ENCODE data around the gene PARD6G. TPM values are rescaled to one million over a fixed set of nuclear protein-coding genes. Genes with fewer than 3 reads are reported as not detected.

PARD6G gene
- total and polyA plus RNA-seq, 2 of the 13 experiments (the other 11 are each of a cell fraction or from before 2014, with no cell fraction given), result 3.6 to 7.4 TPM

DNA sequence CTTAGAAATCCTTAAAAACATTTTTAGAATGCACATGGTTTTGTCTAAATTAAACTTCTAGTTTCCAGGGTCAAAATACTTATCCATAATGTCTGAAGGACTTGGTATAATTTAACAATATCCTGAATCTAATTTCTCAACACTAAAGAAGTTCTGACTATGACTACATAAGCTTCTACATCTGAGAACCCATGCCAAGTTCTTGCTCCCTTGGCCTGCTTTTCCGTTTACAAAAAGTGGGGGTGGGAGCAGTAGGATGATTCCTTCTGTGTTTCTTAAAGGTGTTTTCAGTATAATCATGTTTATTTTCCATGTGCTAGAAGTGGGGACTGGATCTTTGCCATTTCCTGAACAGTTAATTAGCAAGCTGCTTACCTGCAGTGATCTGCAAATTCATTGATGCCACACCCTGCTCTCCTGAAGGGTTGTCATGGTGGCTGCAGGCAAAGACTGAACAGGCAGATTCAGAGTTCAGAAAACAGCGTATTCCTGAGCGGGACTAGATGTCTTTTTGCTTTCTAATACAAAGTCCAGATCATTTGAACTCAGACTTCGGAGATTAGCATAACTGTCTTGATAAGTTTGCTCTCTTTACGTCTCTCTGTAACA, 102.0 kb downstream of the PARD6G start (continued):
- TF ChIP-seq, protein P1, sequence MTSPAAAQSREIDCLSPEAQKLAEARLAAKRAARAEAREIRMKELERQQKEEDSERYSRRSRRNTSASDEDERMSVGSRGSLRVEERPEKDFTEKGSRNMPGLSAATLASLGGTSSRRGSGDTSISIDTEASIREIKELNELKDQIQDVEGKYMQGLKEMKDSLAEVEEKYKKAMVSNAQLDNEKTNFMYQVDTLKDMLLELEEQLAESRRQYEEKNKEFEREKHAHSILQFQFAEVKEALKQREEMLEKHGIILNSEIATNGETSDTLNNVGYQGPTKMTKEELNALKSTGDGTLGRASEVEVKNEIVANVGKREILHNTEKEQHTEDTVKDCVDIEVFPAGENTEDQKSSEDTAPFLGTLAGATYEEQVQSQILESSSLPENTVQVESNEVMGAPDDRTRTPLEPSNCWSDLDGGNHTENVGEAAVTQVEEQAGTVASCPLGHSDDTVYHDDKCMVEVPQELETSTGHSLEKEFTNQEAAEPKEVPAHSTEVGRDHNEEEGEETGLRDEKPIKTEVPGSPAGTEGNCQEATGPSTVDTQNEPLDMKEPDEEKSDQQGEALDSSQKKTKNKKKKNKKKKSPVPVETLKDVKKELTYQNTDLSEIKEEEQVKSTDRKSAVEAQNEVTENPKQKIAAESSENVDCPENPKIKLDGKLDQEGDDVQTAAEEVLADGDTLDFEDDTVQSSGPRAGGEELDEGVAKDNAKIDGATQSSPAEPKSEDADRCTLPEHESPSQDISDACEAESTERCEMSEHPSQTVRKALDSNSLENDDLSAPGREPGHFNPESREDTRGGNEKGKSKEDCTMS (CRISPR knock-in tag; conservative IDR thresholded peaks at IDR 0.05), result no peak

DNA sequence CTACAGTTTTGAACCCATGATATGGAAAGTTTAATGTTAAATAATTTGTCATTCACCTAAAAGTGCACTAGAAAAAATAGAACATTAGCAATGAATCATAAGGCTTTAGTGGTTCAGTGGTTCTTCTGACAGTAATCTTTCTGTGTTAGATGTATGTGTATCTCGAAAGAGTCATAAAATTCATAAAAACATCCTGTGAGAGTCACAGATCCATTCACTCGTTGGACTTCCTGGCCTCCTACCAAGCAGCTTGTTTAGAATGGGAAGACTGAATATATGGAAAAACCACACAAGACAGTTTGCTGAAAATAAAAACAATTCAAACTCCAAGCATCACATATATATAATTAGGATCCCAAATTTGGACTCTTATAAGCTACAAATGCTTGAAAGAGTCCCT, 103.4 kb downstream of the PARD6G start:
- 95% methylated on average over 2 of the region's 2 CpGs for WGBS (ENCODE audit: low lambda C conversion rate)
- in situ Hi-C loops (cut with HindIII; ENCODE audit: extremely low pct_ligation_motif_present, low pct_unique_long_range_greater_than_20kb) (no loop called here), intact Hi-C loops (cut with micrococcal nuclease; ENCODE audit: unreplicated experiment) (no loop called here)
- Histone ChIP-seq H3K9me3 (ENCODE audit: low read length) (no peaks in the 10 kb centered on the region), H3K4me2 (ENCODE audit: low read depth, low read length) (no peak overlapping the region), H3K4me1 (ENCODE audit: insufficient read depth, low read length) (peaks cover 28% of the 10 kb centered on the region), H3K9ac (ENCODE audit: insufficient read depth, low read depth, low read length) (no peak overlapping the region), H2AFZ (ENCODE audit: low read length) (no peak overlapping the region), H3K27me3 (ENCODE audit: control insufficient read depth in 1 of 2, insufficient read depth in 2 of 2, low read length in 2 of 2) (no peaks in the 10 kb centered on the region), H3K79me2 (ENCODE audit: insufficient read depth, low read length) (no peaks in the 10 kb centered on the region), H3K36me3 (replicated peaks in 1 of 2; ENCODE audit: control insufficient read depth in 1 of 2, insufficient read depth in 2 of 2, low read length in 2 of 2) (peaks cover 0 to 14% of the 10 kb centered on the region in 2 experiments; a peak in 2 of 5 replicates), H3K27ac (ENCODE audit: extremely low read length, insufficient read depth, low read length) (no peak overlapping the region), H4K20me1 (ENCODE audit: insufficient read depth, low read length) (peaks cover under 1% of the 10 kb centered on the region; the same call in 1 of the 2 replicates), H3K4me3 (replicated peaks in 1 of 3; ENCODE audit: insufficient read depth in 1 of 3, low read depth in 2 of 3, low read length in 3 of 3) (no peak overlapping the region)
- ChIA-PET POLR2A (no interaction called here), CTCF (ENCODE audit: low intra/inter-chr PET ratio, low total read pairs) (no interaction called here)
- BruUV-seq (replicated peaks), result no TSS peak
- no peak for ATAC-seq
- no peak for DNase-seq (ENCODE audit: low spot score)
- TF ChIP-seq ZNF891 (CRISPR knock-in tag; IDR thresholded peaks at IDR 0.05) (no peak), NR2F6 (IDR thresholded peaks at IDR 0.05) (no peak), NR2F6 (CRISPR knock-in tag; IDR thresholded peaks at IDR 0.05) (no peak), ZNF558 (CRISPR knock-in tag; IDR thresholded peaks at IDR 0.05; ENCODE audit: borderline replicate concordance) (no peak), ZNF224 (CRISPR knock-in tag; IDR thresholded peaks at IDR 0.05) (no peak), AKAP8 (CRISPR knock-in tag; IDR thresholded peaks at IDR 0.05) (no peak), ZNF549 (CRISPR knock-in tag; IDR thresholded peaks at IDR 0.05) (no peak), ZNF292 (CRISPR knock-in tag; IDR thresholded peaks at IDR 0.05; ENCODE audit: borderline replicate concordance, low read depth) (no peak), GPN1 (CRISPR knock-in tag; IDR thresholded peaks at IDR 0.05; ENCODE audit: borderline replicate concordance) (no peak)
- TF ChIP-seq, protein P2, sequence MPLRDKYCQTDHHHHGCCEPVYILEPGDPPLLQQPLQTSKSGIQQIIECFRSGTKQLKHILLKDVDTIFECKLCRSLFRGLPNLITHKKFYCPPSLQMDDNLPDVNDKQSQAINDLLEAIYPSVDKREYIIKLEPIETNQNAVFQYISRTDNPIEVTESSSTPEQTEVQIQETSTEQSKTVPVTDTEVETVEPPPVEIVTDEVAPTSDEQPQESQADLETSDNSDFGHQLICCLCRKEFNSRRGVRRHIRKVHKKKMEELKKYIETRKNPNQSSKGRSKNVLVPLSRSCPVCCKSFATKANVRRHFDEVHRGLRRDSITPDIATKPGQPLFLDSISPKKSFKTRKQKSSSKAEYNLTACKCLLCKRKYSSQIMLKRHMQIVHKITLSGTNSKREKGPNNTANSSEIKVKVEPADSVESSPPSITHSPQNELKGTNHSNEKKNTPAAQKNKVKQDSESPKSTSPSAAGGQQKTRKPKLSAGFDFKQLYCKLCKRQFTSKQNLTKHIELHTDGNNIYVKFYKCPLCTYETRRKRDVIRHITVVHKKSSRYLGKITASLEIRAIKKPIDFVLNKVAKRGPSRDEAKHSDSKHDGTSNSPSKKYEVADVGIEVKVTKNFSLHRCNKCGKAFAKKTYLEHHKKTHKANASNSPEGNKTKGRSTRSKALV (CRISPR knock-in tag; IDR thresholded peaks at IDR 0.05), result no peak
- TF ChIP-seq, protein P3, sequence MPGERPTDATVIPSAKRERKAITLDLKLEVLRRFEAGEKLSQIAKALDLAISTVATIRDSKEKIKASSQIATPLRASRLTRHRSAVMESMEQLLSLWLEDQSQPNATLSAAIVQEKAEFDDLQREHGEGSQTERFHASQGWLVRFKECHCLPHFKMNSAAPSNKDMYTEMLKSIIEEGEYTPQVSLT (CRISPR knock-in tag; IDR thresholded peaks at IDR 0.05; ENCODE audit: borderline replicate concordance, low read depth), result no peak
- TF ChIP-seq, protein P4, sequence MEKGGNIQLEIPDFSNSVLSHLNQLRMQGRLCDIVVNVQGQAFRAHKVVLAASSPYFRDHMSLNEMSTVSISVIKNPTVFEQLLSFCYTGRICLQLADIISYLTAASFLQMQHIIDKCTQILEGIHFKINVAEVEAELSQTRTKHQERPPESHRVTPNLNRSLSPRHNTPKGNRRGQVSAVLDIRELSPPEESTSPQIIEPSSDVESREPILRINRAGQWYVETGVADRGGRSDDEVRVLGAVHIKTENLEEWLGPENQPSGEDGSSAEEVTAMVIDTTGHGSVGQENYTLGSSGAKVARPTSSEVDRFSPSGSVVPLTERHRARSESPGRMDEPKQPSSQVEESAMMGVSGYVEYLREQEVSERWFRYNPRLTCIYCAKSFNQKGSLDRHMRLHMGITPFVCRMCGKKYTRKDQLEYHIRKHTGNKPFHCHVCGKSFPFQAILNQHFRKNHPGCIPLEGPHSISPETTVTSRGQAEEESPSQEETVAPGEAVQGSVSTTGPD (CRISPR knock-in tag; IDR thresholded peaks at IDR 0.05), result no peak
- FAIRE-seq, result no peak

All from HepG2 (cell line).